ENCODE data around the gene SDE2. TPM values are rescaled to one million over a fixed set of nuclear protein-coding genes. Genes with fewer than 3 reads are reported as not detected.

The SDE2 gene
- total RNA-seq (2013; cell fraction: nucleolus; rRNA removed), result 18.8 and 19.4 TPM in 2 replicates
- total RNA-seq (2014; rRNA removed), result 14.3 and 17.2 TPM in 2 replicates
- total RNA-seq (2014; rRNA removed; fragmentation: Illumina TruSeq; extraction: Trizol), result 15.4 and 16.0 TPM in 2 replicates
- 12.7 and 13.0 TPM in 2 replicates for total RNA-seq (2021)
- polyA plus RNA-seq (2011; ENCODE audit: low read depth), result 6.0 TPM
- 19.4 and 26.6 TPM in 2 replicates for polyA plus RNA-seq (2011; rRNA removed)
- polyA plus RNA-seq (2011; cell fraction: cytosol; rRNA removed), result 8.3 and 10.8 TPM in 2 replicates
- 4.3 and 7.1 TPM in 2 replicates for polyA plus RNA-seq (2011; cell fraction: nucleus; rRNA removed)
- 8.1 and 8.3 TPM in 2 replicates for polyA plus RNA-seq (2012)
- 12.2 and 16.2 TPM in 2 replicates for polyA plus RNA-seq (2014; fragmentation: Illumina TruSeq; extraction: Trizol)
- polyA plus RNA-seq (2014; fragmentation: Nextera tagmentation; extraction: Ambion mirVana), result 1 to 10 TPM; 2.7 to 4.3 TPM
- polyA plus RNA-seq (2014; rRNA removed), result 9.6 and 11.5 TPM in 2 replicates
- 10 to 100 TPM; 11.7 to 14.1 TPM for polyA plus RNA-seq (2016; fragmentation: Nextera tagmentation; extraction: Ambion mirVana)
- 10.3 and 11.3 TPM in 2 replicates for polyA minus RNA-seq (2011; rRNA and poly(A)+ RNA removed)
- 7.1 and 7.6 TPM in 2 replicates for polyA minus RNA-seq (2011; cell fraction: cytosol; rRNA and poly(A)+ RNA removed)
- polyA minus RNA-seq (2011; cell fraction: nucleus; rRNA and poly(A)+ RNA removed), result 3.9 and 7.9 TPM in 2 replicates
- Bru-seq, nascent RNA, result percentile 96 among the genes with signal in this experiment
- percentile 83 among the genes with signal in this experiment for BruChase-seq, experiment 1, labeled RNA remaining after a 6-hour chase
- percentile 97 among the genes with signal in this experiment for BruChase-seq, experiment 2, labeled RNA remaining after a 2-hour chase
- long read RNA-seq, experiment 1, transcript SDE2-201 (7 exons, 3,975 nt), result major isoform, 5 of 5 reads
- long read RNA-seq, experiment 1, partial matches to known transcripts, result 0 of 5 reads
- long read RNA-seq, experiment 1, other reads (novel, unspliced or antisense), result 0 of 5 reads
- long read RNA-seq, experiment 2, transcript SDE2-201 (7 exons, 3,975 nt), result major isoform, 14 of 21 reads
- long read RNA-seq, experiment 2, partial matches to known transcripts, result 4 of 21 reads
- long read RNA-seq, experiment 2, other reads (novel, unspliced or antisense), result 3 of 21 reads

- RAD21 ChIA-PET (ENCODE audit: unreplicated experiment), result interaction anchor here (0.6 to 1.7 kb wide), 11 partner anchors 8 to 126 kb away, joined by 3 to 22 read pairs (median 5); partner anchors contain the start of gene H3-3A
- Histone ChIP-seq H3K79me2 (ENCODE audit: control insufficient read depth, insufficient read depth, low read length) (peaks cover 48% of the 10 kb centered on the region), H3K4me1 (ENCODE audit: control insufficient read depth, insufficient read depth, low read length) (peaks cover 39% of the 10 kb centered on the region), H3K36me3 (ENCODE audit: control insufficient read depth in 2 of 2, insufficient read depth in 2 of 2, low read length in 1 of 2) (0 out of 4 replicates have a peak, but pooled peaks cover 0 to 6% of the 10 kb centered on the region in 2 experiments), H3K27me3 (replicated peaks in 1 of 2; ENCODE audit: control insufficient read depth in 2 of 2, insufficient read depth in 2 of 2, low read length in 1 of 2) (no peaks in the 10 kb centered on the region), H3K9ac (ENCODE audit: control insufficient read depth, insufficient read depth, low read length) (peak within 1 kb of the TSS; percentile 91), H3K4me3 (peak within 1 kb of the TSS; percentile 96), H2AFZ (ENCODE audit: control insufficient read depth, low read depth, low read length) (peak within 1 kb of the TSS; percentile 22), H4K20me1 (ENCODE audit: control insufficient read depth, insufficient read depth) (no peaks in the 10 kb centered on the region; the same call in 1 of the 2 replicates), H3K9me3 (replicated peaks; ENCODE audit: control insufficient read depth, insufficient read depth, low read length) (peaks cover 2% of the 10 kb centered on the region; the same call in 2 of the 3 replicates), H3K4me2 (ENCODE audit: control insufficient read depth, insufficient read depth) (peak within 1 kb of the TSS; percentile 88), H3K27ac (ENCODE audit: control insufficient read depth, insufficient read depth) (peak within 1 kb of the TSS; percentile 97)
- POLR2A ChIA-PET, result interaction anchor here (0.6 to 6.2 kb wide), 22 partner anchors 8 to 576 kb away, joined by 3 to 74 read pairs (median 4); partner anchors contain the start of genes H3-3A, LBR and LIN9
- intact Hi-C loops (cut with micrococcal nuclease; ENCODE audit: unreplicated experiment), result loop anchor here (1.0 to 10.0 kb wide), 3 partner anchors 63 to 1265 kb away; partner anchors contain the start of gene H3-3A
- SMC1A ChIA-PET (ENCODE audit: uncharacterized antibody, unreplicated experiment), result interaction anchor here (0.5 to 3.0 kb wide), 15 partner anchors 8 to 126 kb away, joined by 3 to 25 read pairs (median 4); partner anchors contain the start of gene H3-3A
- peak; percentile 41 for FAIRE-seq
- peak; percentile 83 for ATAC-seq
- in situ Hi-C loops (cut with MboI), result no loop called here
- CTCF ChIA-PET, result interaction anchor here (0.7 to 7.2 kb wide), 11 partner anchors 8 to 222 kb away, joined by 3 to 61 read pairs (median 5); partner anchors contain the start of genes H3-3A and SRP9
- peak; percentile 95 for DNase-seq (ENCODE audit: low read depth, low spot score)
- BruUV-seq (replicated peaks), result no TSS peak
- 2% methylated on average over 34 of the region's 53 CpGs for WGBS (ENCODE audit: insufficient coverage, insufficient replicate concordance, low lambda C conversion rate, missing lambda C conversion rate)
- TF ChIP-seq RCOR1 (conservative IDR thresholded peaks at IDR 0.05; ENCODE audit: low read depth, low read length) (no peak; the same call in 1 of the 2 replicates), STAT3 (IDR thresholded peaks at IDR 0.05; ENCODE audit: low read depth, low read length) (no peak), TBL1XR1 (IDR thresholded peaks at IDR 0.05; ENCODE audit: low read depth, low read length) (0 out of 2 replicates have a peak, but pooled peaks have one; percentile 31), YY1 (IDR thresholded peaks at IDR 0.05; ENCODE audit: low read depth, low read length) (peak; percentile 95), TCF7 (IDR thresholded peaks at IDR 0.05; ENCODE audit: borderline replicate concordance) (no peak), RB1 (IDR thresholded peaks at IDR 0.05; ENCODE audit: borderline replicate concordance) (peak; percentile 59; the same call in 1 of the 2 replicates), POLR2AphosphoS5 (IDR thresholded peaks at IDR 0.05; ENCODE audit: low read length) (peak; percentile 100), KLF5 (IDR thresholded peaks at IDR 0.05; ENCODE audit: partially characterized antibody) (peak; percentile 86), POLR2A (IDR thresholded peaks at IDR 0.05; ENCODE audit: low read depth, low read length) (peak; percentile 100), PRDM15 (CRISPR knock-in tag; IDR thresholded peaks at IDR 0.05) (no peak), MXI1 (IDR thresholded peaks at IDR 0.05; ENCODE audit: low read depth, low read length) (peak; percentile 91), ZNF24 (IDR thresholded peaks at IDR 0.05) (no peak; the same call in 1 of the 2 replicates), RUNX3 (IDR thresholded peaks at IDR 0.05; ENCODE audit: low read length) (peak; percentile 64), BMI1 (IDR thresholded peaks at IDR 0.05; ENCODE audit: borderline replicate concordance) (peak; percentile 94), MTA2 (IDR thresholded peaks at IDR 0.05; ENCODE audit: low read depth) (no peak), SP1 (IDR thresholded peaks at IDR 0.05; ENCODE audit: low read depth, low read length) (peak; percentile 84), ESRRA (IDR thresholded peaks at IDR 0.05; ENCODE audit: low read length) (no peak)
These were observed at the start of gene SDE2 for GRCh38 chr1:225999227-225999911. Gene SDE2, minus strand, starts transcription at chr1:225999343. Its CDS starts 31 bp downstream, at chr1:225999312.
